ENCODE data around the gene CYB5B. TPM values are rescaled to one million over a fixed set of nuclear protein-coding genes. Genes with fewer than 3 reads are reported as not detected.

The CYB5B gene
- total and polyA plus RNA-seq, 12 donors, result 53.8 to 84.2 (median 71.7) TPM

GRCh38 chr16:69386596-69386995, 37.8 kb upstream of the CYB5B start:
- peaks cover 0 to 37% (median 22%) of the 10 kb centered on the region in 9 donors for H3K4me1 ChIP-seq
- H3K4me3 ChIP-seq, result peak overlapping the region in 6 of 10 donors; percentile 73 to 84 (median 80)
- H3K9me3 ChIP-seq, result no peaks in the 10 kb centered on the region
- H3K27ac ChIP-seq, result peak overlapping the region in 3 of 10 donors; percentile 90 to 95 (median 90)
- H3K27me3 ChIP-seq, result no peaks in the 10 kb centered on the region
- whole genome bisulfite sequencing, 2 donors, result 81 to 93% methylated on average over 1 of the region's 1 CpG
- H3K36me3 ChIP-seq, result peaks cover 0 to 32% (median 13%) of the 10 kb centered on the region in 9 donors
- DNase-seq (no peak), ATAC-seq (no peak)
- intact Hi-C loops (cut with DNase I), result loop anchor here in 1 of 10 donors (5.0 kb wide), 1 partner anchor 371 kb away; no protein-coding TSS in a partner anchor
- no peak for TF ChIP-seq CTCF (IDR thresholded peaks at IDR 0.05)

- intact Hi-C loops (cut with DNase I), result loop anchor here in 3 of 10 donors (10.0 kb wide), 4 partner anchors 71 to 361 kb away; partner anchors contain the start of gene NOB1 (in 1 of the 3)
- DNase-seq, result no peak
These were observed 30.2 kb upstream of the CYB5B start for GRCh38 chr16:69393898-69394849.

GRCh38 chr16:69395859-69396186, 28.6 kb upstream of the CYB5B start:
- Histone ChIP-seq H3K27me3 (no peaks in the 10 kb centered on the region), H3K36me3 (no peaks in the 10 kb centered on the region), H3K27ac (peak overlapping the region in 7 of 10 donors; percentile 69 to 82 (median 77)), H3K4me1 (peaks cover 7 to 46% (median 26%) of the 10 kb centered on the region in 9 donors), H3K4me3 (no peak overlapping the region), H3K9me3 (no peaks in the 10 kb centered on the region)
- DNase-seq (no peak), ATAC-seq (no peak)
- intact Hi-C loops (cut with DNase I), result loop anchor here (2.0 to 10.0 kb wide), 11 partner anchors 69 to 361 kb away; partner anchors contain the start of genes NFAT5 (in 6 of the 10) and NOB1 (in 4 of the 10)
- peak in 2 of 9 donors; percentile 59 to 64 for TF ChIP-seq CTCF (IDR thresholded peaks at IDR 0.05)

More at GRCh38 chr16:69393898-69394849, 30.2 kb upstream of the CYB5B start:
- peak in 5 of 8 donors; percentile 6 to 61 (median 54) for ATAC-seq
- no peaks in the 10 kb centered on the region for H3K36me3 ChIP-seq
- H3K9me3 ChIP-seq, result no peaks in the 10 kb centered on the region
- TF ChIP-seq CTCF (IDR thresholded peaks at IDR 0.05), result no peak
- H3K4me1 ChIP-seq, result peaks cover 7 to 46% (median 26%) of the 10 kb centered on the region in 9 donors
- no peak overlapping the region for H3K4me3 ChIP-seq
- WGBS, 2 donors, result 52 to 57% methylated on average over 10 of the region's 10 CpGs
- H3K27ac ChIP-seq, result peak overlapping the region in 8 of 10 donors; percentile 39 to 75 (median 60)
- H3K27me3 ChIP-seq, result no peaks in the 10 kb centered on the region

All from heart right ventricle (tissue), 16 donors.